Right lobe of liver (tissue), 4 donors: Measurements from ENCODE around the gene SNX30.

Source experiments
- POLR2A ChIP-seq: fragments of 450-650 bp; IDR thresholded peaks from one replicate; pipeline ENCODE4 v1.6.1; 2017; ENCODE audit warnings: antibody characterized with exemption, mild to moderate bottlenecking
- TF ChIP-seq, protein P1 (sequence below), 4 donors: fragments of 200-600 bp in 3 of 4; fragments of 450-650 bp in 1 of 4; IDR thresholded peaks; one replicate each; pipeline versions ENCODE4 v1.5.1 to v1.8.0; 2016 to 2022; ENCODE audit warnings: antibody characterized with exemption in 4 of 4, mild to moderate bottlenecking in 2 of 4
- donor health status: DM: no; HTN: no; CAD: no.
- donor health status: DM: no; HTN: no; CAD: no.
- donor health status: DM: no; HTN: yes; CAD: no.

- TF ChIP-seq, protein P1, sequence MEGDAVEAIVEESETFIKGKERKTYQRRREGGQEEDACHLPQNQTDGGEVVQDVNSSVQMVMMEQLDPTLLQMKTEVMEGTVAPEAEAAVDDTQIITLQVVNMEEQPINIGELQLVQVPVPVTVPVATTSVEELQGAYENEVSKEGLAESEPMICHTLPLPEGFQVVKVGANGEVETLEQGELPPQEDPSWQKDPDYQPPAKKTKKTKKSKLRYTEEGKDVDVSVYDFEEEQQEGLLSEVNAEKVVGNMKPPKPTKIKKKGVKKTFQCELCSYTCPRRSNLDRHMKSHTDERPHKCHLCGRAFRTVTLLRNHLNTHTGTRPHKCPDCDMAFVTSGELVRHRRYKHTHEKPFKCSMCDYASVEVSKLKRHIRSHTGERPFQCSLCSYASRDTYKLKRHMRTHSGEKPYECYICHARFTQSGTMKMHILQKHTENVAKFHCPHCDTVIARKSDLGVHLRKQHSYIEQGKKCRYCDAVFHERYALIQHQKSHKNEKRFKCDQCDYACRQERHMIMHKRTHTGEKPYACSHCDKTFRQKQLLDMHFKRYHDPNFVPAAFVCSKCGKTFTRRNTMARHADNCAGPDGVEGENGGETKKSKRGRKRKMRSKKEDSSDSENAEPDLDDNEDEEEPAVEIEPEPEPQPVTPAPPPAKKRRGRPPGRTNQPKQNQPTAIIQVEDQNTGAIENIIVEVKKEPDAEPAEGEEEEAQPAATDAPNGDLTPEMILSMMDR (IDR thresholded peaks at IDR 0.05) = no peak
- TF ChIP-seq POLR2A = no peak
Observed at GRCh38 chr9:112780450-112781036, 30.0 kb downstream of the SNX30 start.
